GM21576 (cell line): Measurements from ENCODE around the gene BICDL2.

Experiments
- ATAC-seq: cut with Tn5 transposase; IDR thresholded peaks from one replicate; pipeline ENCODE4 v1.9.1; 2021; ENCODE audit warnings: mild to moderate bottlenecking, moderate library complexity; ENCODE audit not compliant: unreplicated experiment

The BICDL2 gene

DNA sequence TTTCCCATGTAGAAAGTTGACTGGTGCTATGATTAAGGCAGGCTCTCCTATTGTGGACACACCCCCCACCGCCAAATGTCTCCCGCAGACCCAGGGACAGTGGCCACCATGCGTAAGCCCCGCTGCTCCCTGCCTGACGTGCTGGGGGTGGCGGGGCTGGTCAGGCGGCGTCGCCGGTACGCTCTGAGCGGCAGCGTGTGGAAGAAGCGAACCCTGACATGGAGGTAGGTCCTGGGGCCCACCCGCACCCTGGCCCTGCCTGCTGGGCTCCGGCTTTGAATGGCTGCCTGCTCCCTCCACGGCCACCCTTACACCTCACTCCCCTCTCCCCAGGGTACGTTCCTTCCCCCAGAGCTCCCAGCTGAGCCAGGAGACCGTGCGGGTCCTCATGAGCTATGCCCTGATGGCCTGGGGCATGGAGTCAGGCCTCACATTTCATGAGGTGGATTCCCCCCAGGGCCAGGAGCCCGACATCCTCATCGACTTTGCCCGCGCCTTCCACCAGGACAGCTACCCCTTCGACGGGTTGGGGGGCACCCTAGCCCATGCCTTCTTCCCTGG is 13.3 kb upstream of the BICDL2 start:
- ATAC-seq = no peak

DNA sequence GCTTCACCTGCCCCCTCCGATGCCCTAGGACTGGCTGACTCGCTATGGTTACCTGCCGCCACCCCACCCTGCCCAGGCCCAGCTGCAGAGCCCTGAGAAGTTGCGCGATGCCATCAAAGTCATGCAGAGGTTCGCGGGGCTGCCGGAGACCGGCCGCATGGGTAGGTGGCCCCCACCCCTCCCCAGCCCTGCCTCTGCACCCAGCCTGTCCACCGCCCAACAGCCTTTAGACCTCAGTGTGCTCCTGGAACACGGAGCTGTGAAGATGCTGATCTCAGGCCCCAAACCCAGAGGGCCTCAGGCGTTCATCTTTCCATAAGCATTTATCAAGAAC is 10.6 kb upstream of the BICDL2 start:
- ATAC-seq = no peak

DNA sequence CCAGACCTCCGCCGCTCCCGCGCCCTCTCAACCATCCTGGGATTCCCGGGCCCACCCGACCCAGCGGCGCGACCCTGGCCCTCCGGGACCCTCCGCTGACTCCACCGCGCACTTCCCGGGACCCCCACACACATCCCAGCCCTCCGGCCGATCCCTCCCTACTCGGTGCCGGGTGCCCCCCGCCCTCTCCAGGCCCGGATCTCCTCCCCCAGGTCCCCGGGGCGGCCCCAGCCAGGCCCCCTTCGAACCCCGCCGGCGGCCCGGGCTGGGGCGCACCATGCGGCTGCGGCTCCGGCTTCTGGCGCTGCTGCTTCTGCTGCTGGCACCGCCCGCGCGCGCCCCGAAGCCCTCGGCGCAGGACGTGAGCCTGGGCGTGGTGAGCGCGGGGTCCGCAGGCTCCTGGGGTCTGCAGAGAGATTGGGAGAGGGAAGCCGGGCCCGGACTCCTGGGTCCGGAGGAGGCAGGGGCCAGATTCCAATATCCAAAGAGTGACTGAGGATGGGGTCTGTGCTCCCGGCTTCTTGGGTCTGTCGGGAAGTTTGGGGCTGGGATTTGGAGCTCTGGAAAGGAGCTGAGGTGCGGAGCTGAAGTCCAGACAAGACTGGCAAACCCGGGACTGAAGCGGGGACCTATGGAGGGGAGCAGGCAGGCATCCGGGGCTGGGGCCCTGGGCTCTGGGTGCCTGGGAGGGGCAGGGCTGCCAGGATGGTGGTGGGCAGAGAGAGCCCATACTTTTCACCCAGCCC is 10.1 kb upstream of the BICDL2 start:
- ATAC-seq = no peak

DNA sequence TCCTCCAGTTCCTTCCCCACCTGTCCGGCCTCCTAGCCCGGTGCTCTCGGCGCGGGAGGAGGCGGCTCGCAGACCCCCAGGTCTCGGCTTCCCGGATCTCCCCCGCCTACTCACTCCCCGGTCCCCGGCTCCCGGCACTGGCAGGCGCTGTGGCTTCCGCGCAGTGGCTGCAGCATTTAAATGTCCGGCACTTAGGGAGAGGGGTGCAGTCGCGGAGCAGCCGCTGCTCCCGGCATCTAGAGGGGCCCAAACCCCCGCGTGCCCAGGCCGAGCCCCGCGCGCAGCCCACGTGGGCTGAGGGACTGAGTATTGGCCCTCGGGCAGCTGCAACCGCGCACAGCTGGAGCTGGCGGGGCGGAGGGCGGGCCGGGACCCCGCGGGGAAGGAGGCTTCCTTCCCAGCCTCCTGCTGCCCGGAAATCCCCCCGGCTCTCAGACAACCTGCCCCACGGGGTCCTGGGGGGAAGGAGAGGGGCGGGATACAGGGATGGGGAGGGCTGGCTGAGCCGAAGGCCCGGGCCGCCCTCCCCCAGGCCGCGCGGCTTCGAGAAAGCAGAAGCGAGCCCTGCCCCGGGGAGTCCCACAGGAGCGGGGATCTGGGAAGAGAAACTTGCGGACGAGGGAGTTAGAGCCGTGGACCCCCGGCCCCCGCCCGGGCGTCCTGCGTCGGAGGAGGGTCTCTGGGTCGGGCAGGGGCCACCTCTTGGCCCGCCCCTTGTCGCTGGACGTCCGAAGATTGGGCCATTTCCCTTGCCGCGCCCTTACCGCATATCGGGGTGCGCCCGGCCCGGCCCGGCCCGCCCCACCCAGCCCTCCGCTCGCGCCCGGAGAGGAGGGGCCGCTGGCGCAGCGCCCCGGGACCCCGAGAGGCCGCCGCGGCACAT is 9.3 kb upstream of the BICDL2 start, which contains the start of gene MMP25:
TSS of gene MMP25 (plus strand) at position 804 of the 883 bp plus-strand sequence. CDS start 357 bp downstream, outside the sequence.
- ATAC-seq = no peak

- no peak for ATAC-seq
These were observed 8.0 kb upstream of the BICDL2 start for GRCh38 chr16:3044708-3045107.

GRCh38 chr16:3042376-3042775 is 5.6 kb upstream of the BICDL2 start:
- no peak for ATAC-seq

DNA sequence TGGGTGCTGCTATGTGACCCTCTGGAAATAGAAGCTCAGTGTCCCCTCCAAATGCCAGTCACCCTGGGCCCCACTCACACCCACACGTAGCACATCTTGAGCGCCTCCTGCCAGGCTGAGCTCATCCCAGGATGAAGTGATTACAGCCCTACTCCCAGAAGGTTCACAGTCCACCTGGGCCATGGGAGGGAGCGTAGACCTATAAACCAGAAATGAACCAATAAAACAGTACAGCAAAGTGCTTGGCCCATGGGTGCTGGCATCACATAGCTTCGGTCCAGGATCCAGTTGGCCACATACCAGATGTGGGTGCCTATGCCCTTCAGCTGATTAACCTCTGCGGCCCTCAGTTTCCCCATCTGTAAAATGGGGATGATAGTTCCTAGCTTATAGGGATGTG is 2.2 kb upstream of the BICDL2 start:
- ATAC-seq = no peak

DNA sequence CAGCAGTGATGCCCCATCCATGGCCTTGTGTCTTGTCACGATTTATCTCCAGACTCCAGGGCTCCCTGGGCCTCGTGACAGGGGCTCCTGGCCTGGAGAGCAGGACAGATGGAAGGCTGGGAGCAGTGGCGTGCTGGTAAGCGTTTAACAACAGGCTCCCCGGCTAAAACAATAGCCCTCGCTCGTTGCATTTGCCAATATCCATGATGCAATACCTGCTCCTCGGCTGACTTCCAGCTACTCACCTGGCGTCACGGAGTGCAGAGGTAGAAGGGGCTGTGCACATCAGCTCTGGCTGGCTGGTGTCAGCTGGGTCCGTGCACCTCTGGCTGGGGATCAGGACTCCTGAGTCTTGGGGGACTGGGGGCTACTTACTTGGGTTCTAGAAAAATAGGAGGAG is 1.5 kb upstream of the BICDL2 start:
- no peak for ATAC-seq

DNA sequence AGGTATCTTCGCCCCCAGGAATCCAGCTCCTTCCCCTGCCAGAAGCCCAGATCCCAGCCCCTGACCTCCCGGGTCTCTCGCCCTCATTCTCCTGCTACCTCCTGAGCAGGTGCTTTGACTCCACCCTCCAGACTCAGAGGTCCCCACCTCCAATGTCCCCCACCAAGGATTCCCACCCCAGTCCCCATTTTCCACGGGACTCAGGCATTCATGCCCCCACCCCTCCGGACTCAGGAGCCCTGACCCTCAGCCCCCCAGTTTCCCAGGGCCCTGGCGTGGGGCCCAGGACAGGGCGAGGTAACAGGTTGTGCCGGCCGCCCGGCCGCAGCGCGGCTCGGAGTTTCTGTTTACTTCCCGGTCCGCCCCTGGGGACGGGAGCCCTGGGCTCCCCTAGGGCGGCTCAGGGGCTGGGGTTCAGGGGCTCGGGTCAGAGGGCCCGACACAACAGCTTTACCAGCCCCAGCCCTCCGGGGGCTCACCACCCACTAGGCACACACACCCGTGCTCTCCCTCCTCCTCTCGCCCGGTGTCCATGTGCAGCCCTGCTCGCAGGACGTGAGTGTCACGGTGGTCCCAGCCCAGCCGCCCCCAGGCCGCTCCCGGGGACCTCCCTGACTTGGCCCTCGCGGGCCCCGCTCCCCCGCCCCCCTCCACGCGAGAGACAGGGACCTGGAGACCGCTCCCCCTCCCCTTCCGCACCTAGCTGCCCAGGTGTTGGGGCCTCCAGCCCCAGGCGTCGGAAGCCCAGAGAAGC is 595 bp downstream of the BICDL2 start:
- ATAC-seq = no peak

DNA sequence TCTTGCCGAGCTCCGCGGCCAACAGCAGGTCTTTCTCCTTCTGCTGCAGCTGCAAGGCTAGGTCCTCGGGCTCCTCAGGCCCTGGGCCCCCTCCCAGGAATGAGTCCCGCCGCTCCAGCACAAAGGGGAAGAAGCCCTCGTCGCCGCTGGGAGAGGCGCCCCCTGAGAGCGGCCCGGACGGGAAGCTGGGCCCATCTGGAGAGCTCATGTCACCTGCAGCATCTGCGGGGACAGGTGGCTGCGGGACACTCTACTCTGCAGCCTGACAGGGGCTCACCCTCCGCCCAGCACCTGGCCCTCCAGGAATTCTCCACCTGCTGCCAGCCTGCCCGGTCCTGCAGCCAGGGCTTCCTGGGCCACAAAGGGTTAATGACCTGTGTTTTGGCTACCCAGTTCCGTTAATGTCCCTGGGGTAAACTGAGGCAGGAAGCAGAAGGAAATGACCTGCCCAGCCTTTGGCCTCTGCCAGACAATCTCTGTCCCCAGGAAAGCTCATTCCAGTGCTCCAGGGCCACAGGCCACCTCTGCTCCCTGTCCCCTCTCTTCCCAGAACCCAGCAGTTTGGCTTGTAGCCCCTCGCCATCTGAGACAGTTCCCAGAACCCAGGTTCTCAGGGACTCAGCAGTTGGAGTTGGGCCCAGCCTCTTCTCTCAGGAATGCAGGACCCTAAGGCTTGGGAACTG is 1.3 kb downstream of the BICDL2 start:
- ATAC-seq = no peak

DNA sequence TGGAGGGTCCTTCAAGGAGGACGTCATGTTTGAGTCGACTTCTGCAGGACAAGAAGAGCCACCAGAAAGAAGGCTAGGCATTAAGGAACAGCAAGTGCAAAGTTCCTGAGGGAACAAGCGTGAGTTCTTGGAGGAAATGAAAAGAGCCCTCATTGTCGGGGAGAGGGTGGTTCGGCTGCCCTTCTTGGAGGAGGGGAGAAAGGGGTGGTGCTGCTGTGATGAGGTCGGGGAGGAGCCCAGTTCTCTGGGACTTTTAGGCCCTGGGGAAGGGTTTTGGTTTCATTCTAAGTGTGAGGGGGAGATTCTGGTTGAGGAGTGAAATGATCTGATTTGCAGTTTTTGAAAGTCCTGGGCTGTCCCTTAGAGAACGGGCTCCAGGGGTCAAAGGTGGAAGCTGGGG is 4.1 kb downstream of the BICDL2 start:
- ATAC-seq = no peak

DNA sequence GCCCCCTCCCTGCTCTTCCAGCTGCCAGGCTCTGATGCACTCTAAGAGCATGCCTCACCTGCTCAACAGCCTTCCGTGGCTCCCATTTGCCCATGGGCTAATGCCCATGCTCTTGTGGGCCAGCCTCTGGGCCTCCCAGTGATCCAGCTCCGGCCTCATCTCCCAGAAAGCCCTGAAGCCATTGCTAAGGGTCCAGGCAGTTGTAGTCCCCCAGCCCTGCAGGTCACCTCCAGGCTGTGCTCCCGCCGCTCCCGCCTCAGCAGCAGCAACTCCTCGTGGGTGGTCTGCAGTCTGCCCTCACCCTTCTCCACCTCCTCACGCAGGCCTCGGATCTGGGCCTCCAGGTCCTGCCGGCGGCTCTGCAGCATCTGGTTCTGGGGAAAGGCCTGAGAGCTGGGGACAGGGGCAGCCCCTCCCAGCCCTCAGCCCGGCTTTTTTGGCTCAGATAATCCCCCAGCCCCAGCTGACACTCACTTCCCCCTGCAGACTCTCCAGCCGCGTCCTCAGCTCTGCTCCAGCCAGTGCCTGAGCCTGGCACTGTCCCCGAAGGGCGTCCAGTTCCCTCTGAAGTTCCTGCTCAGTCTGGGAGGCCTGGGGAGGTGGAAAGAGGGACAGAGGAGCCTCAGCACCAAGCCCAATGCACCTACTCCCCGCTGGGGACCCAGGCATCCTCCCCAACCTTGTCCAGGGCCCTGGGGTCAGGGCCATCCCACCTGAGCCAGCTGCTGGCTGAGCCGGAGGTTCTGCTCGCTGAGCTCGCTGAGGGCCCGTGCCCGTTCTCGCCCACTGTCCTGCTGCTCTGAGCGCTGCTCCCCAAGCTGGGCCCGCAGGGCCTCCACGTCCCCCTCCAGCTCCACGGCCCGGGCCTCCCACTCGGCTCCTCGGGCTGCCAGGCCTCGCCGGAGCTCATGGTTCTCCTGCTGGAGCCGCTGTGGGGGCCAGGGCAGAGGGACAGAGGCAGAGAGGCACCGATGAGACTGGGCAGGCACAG is 6.2 kb downstream of the BICDL2 start:
- no peak for ATAC-seq

- no peak for ATAC-seq
These were observed 7.1 kb downstream of the BICDL2 start for GRCh38 chr16:3029491-3030221.

- ATAC-seq = no peak
These were observed 7.9 kb downstream of the BICDL2 start for GRCh38 chr16:3028716-3029319.

GRCh38 chr16:3027983-3028715 is 8.6 kb downstream of the BICDL2 start:
- ATAC-seq = no peak

GRCh38 chr16:3027489-3027795 is 9.3 kb downstream of the BICDL2 start:
- ATAC-seq = no peak

- no peak for ATAC-seq
These were observed 9.9 kb downstream of the BICDL2 start for GRCh38 chr16:3026609-3027488.
